ENCODE results near the gene SLC22A12.

- TF ChIP-seq POLR2A (IDR thresholded peaks at IDR 0.05; ENCODE audit: low read length) (no peak), GATA1 (IDR thresholded peaks at IDR 0.05; ENCODE audit: low read depth, low read length) (no peak)
Observed at GRCh38 chr11:64549969-64550368, 41.1 kb upstream of the SLC22A12 start.

Data from erythroblast (primary cell).